Thyroid gland (tissue), 4 donors: ENCODE measurements around the gene AGPAT2.

Experiments used
- POLR2A ChIP-seq, 2 donors: fragments of 450-650 bp; IDR thresholded peaks; one replicate each; pipeline ENCODE4 v1.6.1; 2017; ENCODE audit warnings: antibody characterized with exemption in 2 of 2, mild to moderate bottlenecking in 2 of 2, moderate library complexity in 1 of 2
- TF ChIP-seq, protein P1 (sequence below), 6 experiments: fragments of 200-600 bp in 3 of 6; fragments of 450-650 bp in 3 of 6; sonication (generic) in 3 of 6; IDR thresholded peaks; one replicate each; pipeline ENCODE4 v1.5.1; 2016 to 2019; ENCODE audit warnings: antibody characterized with exemption in 6 of 6, mild to moderate bottlenecking in 2 of 6, inconsistent platforms in 1 of 6, moderate library complexity in 1 of 6

DNA sequence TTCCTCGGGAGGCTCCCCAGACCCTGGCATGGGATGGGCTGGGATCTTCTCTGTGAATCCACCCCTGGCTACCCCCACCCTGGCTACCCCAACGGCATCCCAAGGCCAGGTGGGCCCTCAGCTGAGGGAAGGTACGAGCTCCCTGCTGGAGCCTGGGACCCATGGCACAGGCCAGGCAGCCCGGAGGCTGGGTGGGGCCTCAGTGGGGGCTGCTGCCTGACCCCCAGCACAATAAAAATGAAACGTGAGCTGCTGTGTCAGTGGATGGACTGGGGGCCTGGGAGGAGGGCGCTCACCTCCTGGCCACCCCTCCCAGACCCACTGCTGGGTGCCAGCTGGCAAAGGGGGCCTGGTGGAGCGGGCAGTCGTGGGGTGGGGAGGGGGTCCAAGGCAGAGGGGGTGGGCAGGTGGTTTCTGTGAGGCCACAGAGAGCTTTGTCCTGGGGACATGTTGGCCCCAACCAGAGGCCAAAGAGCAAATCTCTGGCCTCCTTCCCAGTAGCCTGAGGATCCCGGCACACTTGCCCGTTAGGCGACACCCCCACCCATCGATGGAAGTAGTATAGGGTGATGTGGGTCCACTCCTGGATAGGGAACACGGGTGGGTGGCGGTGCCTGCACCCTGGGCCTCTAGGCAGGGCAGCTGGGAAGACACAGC lies 14.7 kb downstream of the AGPAT2 start:
- no peak for TF ChIP-seq POLR2A (IDR thresholded peaks at IDR 0.05)
- TF ChIP-seq, protein P1, sequence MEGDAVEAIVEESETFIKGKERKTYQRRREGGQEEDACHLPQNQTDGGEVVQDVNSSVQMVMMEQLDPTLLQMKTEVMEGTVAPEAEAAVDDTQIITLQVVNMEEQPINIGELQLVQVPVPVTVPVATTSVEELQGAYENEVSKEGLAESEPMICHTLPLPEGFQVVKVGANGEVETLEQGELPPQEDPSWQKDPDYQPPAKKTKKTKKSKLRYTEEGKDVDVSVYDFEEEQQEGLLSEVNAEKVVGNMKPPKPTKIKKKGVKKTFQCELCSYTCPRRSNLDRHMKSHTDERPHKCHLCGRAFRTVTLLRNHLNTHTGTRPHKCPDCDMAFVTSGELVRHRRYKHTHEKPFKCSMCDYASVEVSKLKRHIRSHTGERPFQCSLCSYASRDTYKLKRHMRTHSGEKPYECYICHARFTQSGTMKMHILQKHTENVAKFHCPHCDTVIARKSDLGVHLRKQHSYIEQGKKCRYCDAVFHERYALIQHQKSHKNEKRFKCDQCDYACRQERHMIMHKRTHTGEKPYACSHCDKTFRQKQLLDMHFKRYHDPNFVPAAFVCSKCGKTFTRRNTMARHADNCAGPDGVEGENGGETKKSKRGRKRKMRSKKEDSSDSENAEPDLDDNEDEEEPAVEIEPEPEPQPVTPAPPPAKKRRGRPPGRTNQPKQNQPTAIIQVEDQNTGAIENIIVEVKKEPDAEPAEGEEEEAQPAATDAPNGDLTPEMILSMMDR (IDR thresholded peaks at IDR 0.05): no peak
